22Rv1 (cell line): ENCODE results near the gene BUD23.

Experiments
- H3K27ac ChIP-seq: fragments of 450-650 bp; 2 replicates; pipeline ENCODE4 v1.5.1; 2017
- ZFX ChIP-seq: fragments of 450-650 bp; IDR thresholded peaks from 2 replicates; pipeline ENCODE4 v1.6.1; 2017; ENCODE audit warnings: antibody characterized with exemption, borderline replicate concordance
- TF ChIP-seq, protein P1 (sequence below): fragments of 450-650 bp; IDR thresholded peaks from 2 replicates; pipeline ENCODE4 v1.5.1; 2017; ENCODE audit warnings: mild to moderate bottlenecking

BUD23 gene

GRCh38 chr7:73702226-73702625 is 18.8 kb downstream of the BUD23 start:
- TF ChIP-seq, protein P1, sequence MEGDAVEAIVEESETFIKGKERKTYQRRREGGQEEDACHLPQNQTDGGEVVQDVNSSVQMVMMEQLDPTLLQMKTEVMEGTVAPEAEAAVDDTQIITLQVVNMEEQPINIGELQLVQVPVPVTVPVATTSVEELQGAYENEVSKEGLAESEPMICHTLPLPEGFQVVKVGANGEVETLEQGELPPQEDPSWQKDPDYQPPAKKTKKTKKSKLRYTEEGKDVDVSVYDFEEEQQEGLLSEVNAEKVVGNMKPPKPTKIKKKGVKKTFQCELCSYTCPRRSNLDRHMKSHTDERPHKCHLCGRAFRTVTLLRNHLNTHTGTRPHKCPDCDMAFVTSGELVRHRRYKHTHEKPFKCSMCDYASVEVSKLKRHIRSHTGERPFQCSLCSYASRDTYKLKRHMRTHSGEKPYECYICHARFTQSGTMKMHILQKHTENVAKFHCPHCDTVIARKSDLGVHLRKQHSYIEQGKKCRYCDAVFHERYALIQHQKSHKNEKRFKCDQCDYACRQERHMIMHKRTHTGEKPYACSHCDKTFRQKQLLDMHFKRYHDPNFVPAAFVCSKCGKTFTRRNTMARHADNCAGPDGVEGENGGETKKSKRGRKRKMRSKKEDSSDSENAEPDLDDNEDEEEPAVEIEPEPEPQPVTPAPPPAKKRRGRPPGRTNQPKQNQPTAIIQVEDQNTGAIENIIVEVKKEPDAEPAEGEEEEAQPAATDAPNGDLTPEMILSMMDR, result no peak
- TF ChIP-seq ZFX, result no peak
- no peak overlapping the region for H3K27ac ChIP-seq

- H3K27ac ChIP-seq, result no peak overlapping the region
- no peak for TF ChIP-seq ZFX
- TF ChIP-seq, protein P1, result no peak
Observed at GRCh38 chr7:73702665-73703064, 19.3 kb downstream of the BUD23 start.

DNA sequence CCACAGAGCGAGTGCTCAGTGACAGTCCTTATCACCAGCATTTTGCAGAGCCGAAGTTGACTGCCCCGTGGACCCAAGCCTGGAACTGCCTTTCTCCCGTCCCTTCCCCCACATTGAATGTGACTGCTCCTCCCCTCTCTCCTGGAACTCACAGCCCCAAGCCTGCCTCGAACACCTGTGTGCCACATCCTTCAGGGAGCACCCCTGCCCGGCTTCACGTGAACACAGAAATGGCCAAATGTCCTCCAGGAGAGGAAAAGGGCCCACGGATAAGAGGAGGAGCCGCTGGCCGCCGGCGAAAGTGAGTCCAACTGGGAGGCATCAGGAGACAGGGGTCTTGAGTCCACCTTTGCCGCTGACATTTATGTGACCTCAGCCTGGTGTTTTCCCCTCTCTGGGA is 19.8 kb downstream of the BUD23 start:
- no peak overlapping the region for H3K27ac ChIP-seq
- TF ChIP-seq, protein P1, result no peak

GRCh38 chr7:73703757-73704639 is 20.6 kb downstream of the BUD23 start:
- H3K27ac ChIP-seq, result peak overlapping the region; percentile 69
- no peak for TF ChIP-seq ZFX
- TF ChIP-seq, protein P1, result no peak

GRCh38 chr7:73704640-73705550 is 21.5 kb downstream of the BUD23 start:
- TF ChIP-seq ZFX, result no peak
- TF ChIP-seq, protein P1, result no peak
- H3K27ac ChIP-seq, result peak overlapping the region; percentile 69

- no peak overlapping the region for H3K27ac ChIP-seq
- TF ChIP-seq ZFX, result no peak
- TF ChIP-seq, protein P1, result no peak
Observed at GRCh38 chr7:73705551-73705920, 22.1 kb downstream of the BUD23 start.
